Measurements from ENCODE around the gene LY6G6F.
A peak's percentile ranks its signal among the peaks of the same experiment; 100 is the strongest.

LY6G6F gene

DNA sequence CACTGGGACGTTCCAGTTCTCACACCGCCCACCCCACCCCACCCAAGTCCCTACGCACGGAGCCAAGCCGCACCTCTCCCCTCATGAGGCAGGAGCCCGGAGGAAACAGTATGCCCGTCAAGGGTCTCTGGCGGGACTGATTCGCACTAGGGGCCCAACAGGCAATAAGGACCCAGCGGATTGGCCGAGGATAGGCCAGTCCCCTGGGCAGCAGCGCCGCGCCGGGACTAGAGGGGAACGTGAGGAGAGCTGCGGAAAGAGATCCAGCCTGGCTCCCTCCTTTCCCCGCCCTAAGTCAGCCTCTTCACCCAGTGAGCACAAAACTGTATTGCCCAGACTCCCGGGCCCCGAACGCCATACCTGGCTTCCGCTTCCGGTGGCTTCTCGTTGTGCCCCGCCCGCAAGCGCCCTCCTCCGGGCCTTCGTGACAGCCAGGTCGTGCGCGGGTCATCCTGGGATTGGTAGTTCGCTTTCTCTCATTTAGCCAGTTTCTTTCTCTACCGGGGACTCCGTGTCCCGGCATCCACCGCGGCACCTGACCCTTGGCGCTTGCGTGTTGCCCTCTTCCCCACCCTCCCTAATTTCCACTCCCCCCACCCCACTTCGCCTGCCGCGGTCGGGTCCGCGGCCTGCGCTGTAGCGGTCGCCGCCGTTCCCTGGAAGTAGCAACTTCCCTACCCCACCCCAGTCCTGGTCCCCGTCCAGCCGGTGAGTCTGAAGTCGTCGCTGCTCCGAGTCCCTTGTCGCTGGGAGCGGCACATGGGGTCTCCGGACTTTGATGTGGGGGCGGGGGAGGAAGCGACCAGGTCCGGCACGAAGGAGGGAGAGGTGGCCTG lies 40.9 kb upstream of the LY6G6F start, which contains the start of gene CSNK2B:
TSS of gene CSNK2B (plus strand) at position 580 of the 836 bp plus-strand sequence. CDS start 752 bp downstream, outside the sequence.
- peak; percentile 100 for DNase-seq (ENCODE audit: low spot score)
- H3K4me3 ChIP-seq: peak within 1 kb of the TSS; percentile 82
- TF ChIP-seq CTCF (IDR thresholded peaks at IDR 0.05): no peak
- peak within 1 kb of the TSS; percentile 88 to 96 for H3K27ac ChIP-seq

DNA sequence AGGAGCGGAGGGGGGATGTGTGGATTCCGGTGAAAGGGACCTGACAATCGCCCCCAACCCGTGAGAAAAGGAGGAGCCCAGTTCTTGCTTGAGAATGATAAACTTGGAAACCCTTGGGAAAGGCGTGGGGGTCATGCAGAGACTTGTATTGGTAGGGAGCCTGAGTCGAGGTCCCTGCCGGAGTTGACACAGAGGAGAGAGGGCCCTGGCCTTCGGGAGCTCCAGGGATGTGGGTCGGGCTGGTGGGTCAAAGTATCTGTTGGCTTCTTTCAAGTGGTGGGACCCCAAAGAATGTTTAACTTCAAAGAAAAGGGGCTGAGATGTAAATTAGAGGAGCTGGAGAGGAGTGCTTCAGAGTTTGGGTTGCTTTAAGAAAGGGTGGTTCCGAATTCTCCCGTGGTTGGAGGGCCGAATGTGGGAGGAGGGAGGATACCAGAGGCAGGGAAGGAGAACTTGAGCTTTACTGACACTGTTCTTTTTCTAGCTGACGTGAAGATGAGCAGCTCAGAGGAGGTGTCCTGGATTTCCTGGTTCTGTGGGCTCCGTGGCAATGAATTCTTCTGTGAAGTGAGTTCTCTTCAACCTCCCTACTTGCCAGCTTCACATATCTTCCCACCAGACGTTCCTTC lies 40.2 kb upstream of the LY6G6F start:
- no peak for DNase-seq (ENCODE audit: low spot score)
- Histone ChIP-seq H3K27ac (peak overlapping the region; percentile 88 to 96), H3K4me3 (peak overlapping the region; percentile 82)
- TF ChIP-seq CTCF (IDR thresholded peaks at IDR 0.05): no peak

DNA sequence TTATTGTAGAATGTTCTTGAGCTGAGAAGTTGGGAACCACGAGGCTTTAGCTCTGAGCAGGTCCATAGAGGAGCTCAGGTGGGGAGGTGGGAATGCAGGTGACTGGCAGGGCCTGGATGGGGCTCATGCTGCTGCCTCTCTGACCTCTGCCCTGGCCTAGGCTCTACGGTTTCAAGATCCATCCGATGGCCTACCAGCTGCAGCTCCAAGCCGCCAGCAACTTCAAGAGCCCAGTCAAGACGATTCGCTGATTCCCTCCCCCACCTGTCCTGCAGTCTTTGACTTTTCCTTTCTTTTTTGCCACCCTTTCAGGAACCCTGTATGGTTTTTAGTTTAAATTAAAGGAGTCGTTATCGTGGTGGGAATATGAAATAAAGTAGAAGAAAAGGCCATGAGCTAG lies 37.0 kb upstream of the LY6G6F start, which contains the start of gene LY6G5B:
TSS of gene LY6G5B (plus strand) at position 301 of the 400 bp plus-strand sequence. CDS start 975 bp downstream, outside the sequence.
- H3K4me3 ChIP-seq: no peak within 1 kb of the TSS
- DNase-seq (ENCODE audit: low spot score): no peak
- TF ChIP-seq CTCF (IDR thresholded peaks at IDR 0.05): no peak
- H3K27ac ChIP-seq: no peak within 1 kb of the TSS

DNA sequence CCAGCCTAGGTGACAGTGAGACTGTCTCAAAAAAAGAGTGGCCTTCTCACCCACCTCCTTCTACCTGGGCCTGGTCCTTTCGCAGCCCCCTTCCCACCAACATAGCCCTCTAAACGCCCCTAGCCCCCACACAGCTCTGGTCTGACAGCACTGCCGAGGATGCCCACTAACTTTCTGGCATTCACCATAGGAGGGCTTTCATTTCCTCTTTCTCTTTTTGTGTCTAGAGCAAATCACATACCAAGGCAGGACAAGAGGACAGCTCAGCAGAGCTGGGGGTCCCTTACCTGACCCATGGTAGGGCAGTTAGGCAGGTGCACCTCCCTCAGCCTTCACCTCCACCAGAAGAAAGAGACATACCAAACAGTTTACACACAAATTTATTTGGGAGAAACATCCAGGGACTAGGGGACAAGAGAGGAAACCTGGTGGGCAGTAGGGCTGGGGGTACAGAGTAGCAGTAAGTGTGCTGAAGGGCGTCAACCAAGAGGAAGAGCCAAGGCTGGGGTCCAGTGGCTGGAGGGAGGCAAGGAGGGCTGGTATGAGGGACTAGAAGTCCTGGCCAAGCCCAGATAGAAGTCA lies 30.3 kb upstream of the LY6G6F start:
- Histone ChIP-seq H3K27ac (no peak overlapping the region), H3K4me3 (no peak overlapping the region)
- no peak for TF ChIP-seq CTCF (IDR thresholded peaks at IDR 0.05)
- DNase-seq (ENCODE audit: low spot score): no peak

DNA sequence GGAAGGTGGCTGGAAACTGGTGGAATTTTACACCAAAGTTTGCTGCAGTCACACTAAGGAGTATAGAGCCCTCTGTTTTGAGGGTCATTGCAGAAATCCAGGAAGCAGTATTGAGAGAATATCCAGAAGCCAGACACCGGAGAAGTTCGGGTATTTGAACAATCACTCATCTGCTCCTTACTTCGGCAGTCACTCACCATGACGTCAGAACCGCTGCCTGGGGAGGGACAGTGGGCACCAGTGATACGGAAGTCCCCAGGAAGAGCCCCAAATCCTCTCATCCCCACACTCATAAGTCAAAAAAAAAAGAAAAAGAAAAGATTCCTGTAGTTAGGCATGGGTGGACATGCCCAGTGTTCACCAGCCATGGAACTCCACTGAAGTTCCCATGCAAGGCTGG lies 29.8 kb upstream of the LY6G6F start:
- no peak for TF ChIP-seq CTCF (IDR thresholded peaks at IDR 0.05)
- no peak for DNase-seq (ENCODE audit: low spot score)
- Histone ChIP-seq H3K4me3 (no peak overlapping the region), H3K27ac (no peak overlapping the region)

DNA sequence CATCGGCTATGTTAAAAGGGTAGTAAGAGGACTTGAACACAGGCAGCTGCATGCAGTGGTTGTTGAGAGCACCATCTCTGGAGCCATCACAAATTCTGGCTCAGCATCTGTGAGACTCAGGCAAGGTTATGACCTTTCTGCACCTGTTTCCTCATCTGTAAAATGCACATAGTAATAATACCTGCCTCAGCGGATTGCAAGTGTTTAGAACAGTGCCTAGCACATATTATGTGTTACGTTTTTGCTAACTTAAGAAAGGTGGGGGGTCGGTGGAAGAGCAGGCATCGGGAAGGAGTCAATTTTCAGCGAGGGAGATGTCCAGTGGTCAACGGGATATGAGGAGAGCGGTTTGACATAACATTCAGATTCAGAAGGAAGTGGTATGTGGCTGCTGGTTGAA lies 28.7 kb upstream of the LY6G6F start:
- TF ChIP-seq CTCF (IDR thresholded peaks at IDR 0.05): no peak
- no peak for DNase-seq (ENCODE audit: low spot score)
- Histone ChIP-seq H3K4me3 (no peak overlapping the region), H3K27ac (no peak overlapping the region)

Data from coronary artery (tissue), 2 donors.